NCI-H1417 treated with DMSO at 0.1 percent for 48 hours (cell line): ENCODE data around the gene SYT1.

Source experiments
- DNase-seq: peaks from one replicate; lab custom pipeline; 2025; lab: John Stamatoyannopoulos, UW

Gene SYT1

GRCh38 chr12:78891646-78892353 is 27.2 kb downstream of the SYT1 start:
- no peak for DNase-seq

GRCh38 chr12:78898416-78898815 is 33.8 kb downstream of the SYT1 start:
- no peak for DNase-seq

GRCh38 chr12:78914859-78915331 is 50.3 kb downstream of the SYT1 start:
- no peak for DNase-seq

GRCh38 chr12:78916845-78917480 is 52.4 kb downstream of the SYT1 start:
- DNase-seq: no peak

DNA sequence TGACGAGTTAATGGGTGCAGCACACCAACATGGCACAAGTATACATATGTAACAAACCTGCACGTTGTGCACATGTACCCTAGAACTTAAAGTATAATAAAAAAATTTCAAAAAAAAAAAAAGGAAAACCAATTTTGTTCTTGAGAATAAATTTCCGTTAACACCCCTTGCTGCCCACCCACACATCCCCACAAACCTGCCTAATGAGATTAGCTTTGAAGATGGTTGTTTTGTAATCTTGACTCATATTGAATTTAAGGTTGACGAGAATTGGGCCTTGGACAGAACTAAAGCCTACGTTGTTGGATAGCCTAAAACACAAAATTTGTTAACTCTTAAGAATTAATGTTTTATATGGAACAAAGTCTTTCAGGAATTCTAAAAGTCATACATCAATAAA is 52.9 kb downstream of the SYT1 start:
- no peak for DNase-seq

DNA sequence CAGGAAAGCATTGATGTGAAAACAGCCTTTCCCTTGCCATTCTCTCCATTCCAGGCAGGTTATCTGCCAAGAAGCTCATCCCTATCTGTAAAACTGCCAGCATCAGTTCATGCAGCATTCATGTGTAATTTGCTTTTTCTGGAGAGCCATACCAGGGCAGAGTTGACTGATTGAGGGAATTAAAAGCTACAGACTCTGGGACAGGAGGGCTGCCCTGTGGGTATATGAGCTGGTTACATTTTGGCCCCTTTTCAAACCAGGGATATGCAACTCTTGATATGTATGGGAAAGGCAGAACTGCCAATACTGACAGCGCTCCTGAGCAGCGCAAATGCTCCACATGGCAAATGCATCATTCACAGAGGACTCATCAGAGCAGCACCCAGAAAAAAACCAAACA is 53.7 kb downstream of the SYT1 start:
- no peak for DNase-seq

- DNase-seq: no peak
Observed at GRCh38 chr12:78928200-78929074, 63.9 kb downstream of the SYT1 start.

DNA sequence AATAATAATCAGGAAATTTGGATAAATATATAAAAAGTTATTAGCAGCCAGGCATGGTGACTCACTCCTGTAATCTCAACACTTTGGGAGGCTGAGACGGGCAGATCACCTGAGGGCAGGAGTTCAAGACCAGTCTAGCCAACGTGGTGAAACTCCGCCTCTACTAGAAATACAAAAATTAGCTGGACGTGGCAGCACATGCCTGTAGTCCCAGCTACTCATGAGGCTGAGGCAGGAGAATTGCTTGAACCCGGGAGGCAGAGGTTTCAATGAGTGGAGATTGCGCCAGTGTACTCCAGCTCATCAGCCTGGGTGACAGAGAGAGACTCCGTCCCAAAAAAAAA is 64.5 kb downstream of the SYT1 start:
- no peak for DNase-seq

DNA sequence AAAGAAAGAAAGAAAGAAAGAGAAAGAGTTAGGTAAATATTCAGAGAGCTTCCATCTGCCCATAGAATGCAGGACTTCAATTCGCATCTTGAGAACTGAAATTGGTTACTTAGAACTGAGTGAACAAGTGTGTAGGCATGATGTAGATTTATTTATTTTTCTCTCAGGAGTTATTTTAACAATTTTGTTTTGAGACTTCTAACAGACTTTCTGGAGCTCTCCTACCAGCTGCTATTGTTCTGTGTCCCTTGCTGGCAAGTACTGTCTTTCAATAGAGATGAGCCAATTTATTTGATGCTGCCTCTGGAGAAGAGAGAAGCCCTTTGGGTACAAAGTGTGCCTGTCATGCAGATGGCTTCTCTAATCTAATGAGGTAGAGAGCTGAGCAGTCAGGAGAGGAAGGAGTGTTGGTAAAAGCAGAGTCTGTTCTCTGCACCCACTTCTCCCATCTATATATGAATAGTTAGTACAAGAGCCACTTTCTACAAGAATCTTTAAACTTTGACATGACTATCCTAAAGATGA is 67.0 kb downstream of the SYT1 start:
- DNase-seq: no peak

DNA sequence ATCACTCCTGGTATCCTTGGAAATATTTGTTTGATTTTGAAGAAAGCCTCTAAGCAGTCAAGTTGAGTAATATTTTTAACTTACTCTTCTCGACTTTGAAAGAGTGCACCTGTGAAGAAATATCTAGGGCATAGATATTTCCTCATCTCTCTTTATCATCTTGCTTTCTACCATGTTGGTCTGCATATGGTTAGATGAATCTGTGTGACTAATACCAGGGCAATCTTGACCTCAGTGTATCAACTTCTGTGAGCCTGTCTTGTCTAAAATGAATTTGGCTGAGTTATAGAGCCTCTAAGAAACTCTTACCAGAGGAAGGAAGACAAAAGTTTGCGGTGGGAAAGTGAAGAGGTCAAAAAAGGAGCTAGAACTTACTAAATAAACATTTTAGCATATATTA is 68.4 kb downstream of the SYT1 start:
- no peak for DNase-seq

DNA sequence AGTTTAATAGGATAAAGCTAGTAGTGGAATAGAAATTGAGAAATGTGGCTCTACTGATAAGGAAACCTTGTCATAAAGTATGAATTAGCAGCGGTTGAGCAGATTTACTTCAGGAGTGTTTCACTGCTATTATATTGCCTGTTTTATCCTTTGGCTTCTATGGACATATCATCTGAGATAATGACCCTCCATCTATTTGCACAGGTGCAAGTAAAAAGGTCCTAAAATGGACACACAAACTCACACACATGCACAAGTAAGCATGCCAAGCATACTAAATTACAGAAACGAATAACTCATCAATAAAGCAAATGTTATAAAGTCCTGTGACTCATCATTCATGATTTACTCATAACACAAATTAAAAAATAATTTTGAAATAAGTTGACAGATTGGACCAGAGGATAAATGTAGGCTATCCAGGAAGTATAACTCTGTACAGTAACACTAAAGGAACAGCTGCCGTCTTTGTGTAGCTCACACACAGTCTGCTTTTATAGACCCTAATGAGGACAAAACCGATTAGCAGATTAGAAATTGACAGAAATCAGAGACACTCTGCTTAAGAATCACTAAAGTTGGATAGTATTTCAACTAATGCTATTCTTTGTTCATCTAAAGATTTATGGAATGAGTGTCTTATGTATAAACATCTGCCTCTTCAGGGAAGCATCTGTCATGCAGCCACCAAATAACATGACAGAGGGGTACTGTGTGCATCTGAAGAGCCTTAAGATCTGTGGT is 73.9 kb downstream of the SYT1 start:
- peak; percentile 93 for DNase-seq

GRCh38 chr12:78949532-78949931 is 85.0 kb downstream of the SYT1 start:
- no peak for DNase-seq

DNA sequence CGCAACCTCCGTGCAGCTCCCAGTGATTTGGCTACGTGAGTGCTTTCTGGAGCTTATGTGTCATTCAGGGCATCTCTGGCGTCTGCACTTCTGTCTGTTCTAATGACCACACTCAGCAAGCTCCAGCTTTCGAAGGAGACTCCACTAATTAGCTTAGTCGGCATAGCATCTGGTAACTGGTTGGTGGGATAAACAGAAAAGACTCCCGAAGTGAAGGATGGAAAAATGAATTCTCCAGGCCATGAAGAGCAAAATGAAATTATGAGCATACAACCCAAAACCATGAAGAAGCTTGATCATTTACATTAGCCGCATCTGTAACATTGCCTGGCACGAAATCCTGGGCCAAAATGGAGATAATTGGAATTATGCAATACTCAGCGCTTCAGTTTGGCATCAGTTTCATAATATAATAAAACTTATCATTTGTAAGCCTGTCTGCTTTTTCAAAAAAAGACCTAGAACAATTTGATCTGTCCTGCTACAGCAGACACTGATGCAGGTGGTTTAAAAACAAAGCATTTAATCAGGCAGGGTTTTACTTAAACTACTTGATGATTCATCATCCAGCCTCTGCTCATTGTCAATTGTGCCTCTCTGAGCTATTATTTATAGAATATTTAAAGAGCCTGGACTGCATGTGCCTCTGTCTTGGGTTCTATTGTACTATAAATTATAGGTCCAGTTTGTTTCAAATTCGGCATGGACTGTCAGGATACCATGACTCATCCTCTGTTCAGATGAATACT is 87.4 kb downstream of the SYT1 start:
- DNase-seq: peak; percentile 81

DNA sequence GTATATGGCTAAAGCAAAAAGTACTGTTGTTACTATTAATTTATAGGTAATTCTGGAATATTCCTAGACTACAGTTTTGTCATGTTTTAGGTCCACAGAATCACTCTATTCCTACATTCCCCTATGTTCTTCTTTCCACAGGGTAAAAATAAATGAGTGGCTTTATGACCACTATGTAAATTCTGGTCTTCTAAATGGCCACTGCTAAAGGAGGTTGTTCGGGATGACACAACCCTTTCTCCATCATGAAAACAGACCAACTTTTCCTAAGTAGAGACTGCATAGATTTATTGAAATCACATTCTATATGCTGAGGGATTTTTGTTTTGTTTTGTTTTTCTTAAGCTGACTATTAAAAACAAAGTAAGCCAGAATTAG is 88.0 kb downstream of the SYT1 start:
- DNase-seq: no peak

DNA sequence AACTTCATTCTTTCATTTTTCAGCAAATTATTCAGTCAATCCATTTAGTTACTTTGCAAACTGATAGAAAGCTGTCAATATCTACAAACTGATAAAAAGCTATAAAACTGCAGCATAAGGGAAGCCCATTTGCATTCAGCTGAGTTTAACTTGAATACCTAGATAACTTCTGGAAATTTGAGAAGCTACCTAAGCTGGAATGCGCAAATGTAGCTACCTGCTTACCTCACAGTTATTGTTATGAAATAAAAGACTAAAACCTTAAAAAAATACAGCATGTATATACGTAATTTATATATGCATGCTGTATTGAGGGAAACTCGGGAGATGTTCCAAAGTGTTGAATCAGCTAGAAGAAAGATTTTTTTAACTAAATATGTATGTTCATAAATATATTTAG is 94.4 kb downstream of the SYT1 start:
- DNase-seq: no peak

- DNase-seq: no peak
Observed at GRCh38 chr12:78959556-78959955, 95.0 kb downstream of the SYT1 start.

DNA sequence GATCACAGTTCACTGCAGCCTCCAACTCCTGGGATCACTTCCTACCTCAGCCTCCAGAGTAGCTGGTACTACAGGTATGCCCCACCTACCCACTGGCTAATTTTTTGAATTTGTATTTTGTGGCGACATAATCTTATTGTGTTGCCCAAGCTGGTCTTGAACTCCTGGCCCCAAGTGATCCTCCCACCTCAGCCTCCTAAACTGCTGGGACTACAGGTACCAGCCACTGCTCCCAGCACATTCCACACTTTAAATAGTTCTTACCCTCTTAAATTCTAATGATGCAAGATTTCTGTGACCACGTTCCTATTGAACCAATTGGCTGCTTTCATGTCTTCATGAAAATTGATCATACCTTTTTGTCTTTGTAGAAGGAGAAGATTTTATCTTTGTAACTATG is 96.6 kb downstream of the SYT1 start:
- DNase-seq: no peak

GRCh38 chr12:78963439-78964227 is 99.1 kb downstream of the SYT1 start:
- no peak for DNase-seq

DNA sequence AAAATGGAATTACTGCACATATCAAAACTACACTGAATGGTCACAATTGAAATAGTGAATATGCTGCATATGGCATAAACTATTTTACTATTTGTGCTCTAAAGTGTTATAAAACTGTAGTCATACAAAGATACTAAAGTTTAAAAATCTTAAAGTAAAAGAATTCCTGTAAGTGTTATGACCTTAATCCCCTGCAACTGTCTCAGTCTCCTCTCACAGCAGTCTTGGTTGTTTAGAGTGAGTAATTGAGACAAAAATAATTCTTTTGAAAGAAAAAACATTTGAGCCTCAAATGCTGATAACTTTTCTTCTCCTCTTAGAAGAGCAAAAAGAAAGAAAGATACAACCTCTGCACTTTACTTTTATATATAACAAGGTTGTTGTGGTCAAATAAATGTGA is 99.9 kb downstream of the SYT1 start:
- DNase-seq: no peak

GRCh38 chr12:78966062-78966461 is 101.5 kb downstream of the SYT1 start:
- no peak for DNase-seq

DNA sequence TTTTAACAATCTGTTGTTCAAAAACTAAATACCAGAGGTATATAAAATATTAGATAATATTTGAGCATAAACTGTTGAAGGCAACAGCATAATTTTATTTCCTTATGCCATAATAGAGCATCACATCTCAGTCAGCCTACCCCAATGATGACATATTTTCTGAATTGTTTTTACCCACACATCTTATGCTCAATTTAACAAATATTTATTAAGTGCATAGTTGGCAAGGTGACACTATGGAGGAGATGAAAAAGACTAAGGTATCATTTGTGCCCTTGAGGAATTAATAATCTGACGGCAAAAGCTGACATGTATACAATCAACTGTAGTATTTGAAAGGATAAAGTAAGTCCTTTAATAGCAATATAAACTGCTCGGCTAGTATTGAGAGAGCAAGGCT is 102.4 kb downstream of the SYT1 start:
- no peak for DNase-seq
